IPS-NIHi7 (cell line): ENCODE results near the gene P2RX3.
"Not testable (repeated sequence)": the region's sequence is repeated elsewhere in the genome, so short reads cannot be mapped to it uniquely, and the experiment has no call there.

Source experiments
- DNase-seq: peaks from one replicate; pipeline ENCODE4 v3.0.0; 2012; ENCODE audit warnings: mixed read lengths; ENCODE audit errors: extremely low spot score

Gene P2RX3

DNA sequence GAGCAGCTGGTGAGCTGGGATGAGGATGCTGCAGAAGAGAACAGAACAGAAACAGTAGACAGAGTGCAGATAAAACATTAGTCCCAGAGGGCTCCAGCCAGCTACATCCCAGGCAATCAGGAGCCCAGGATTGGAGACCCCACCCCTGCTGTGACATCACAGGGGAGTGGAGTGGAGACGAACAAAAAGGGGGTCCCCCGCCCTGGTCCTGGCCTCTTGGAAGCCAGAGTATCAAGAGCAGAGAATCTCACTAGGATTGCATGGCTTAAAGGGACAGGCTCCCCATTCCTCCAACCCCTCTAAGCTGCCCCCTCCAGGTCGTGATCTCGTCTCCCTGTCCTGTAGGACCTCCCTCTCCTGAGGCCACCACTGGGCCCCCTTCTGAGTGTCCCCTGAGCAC lies at the start of gene P2RX3:
Gene P2RX3 (plus strand): TSS at position 211 of the 400 bp plus-strand sequence. CDS start 199 bp downstream, outside the sequence.
- DNase-seq: no peak

DNA sequence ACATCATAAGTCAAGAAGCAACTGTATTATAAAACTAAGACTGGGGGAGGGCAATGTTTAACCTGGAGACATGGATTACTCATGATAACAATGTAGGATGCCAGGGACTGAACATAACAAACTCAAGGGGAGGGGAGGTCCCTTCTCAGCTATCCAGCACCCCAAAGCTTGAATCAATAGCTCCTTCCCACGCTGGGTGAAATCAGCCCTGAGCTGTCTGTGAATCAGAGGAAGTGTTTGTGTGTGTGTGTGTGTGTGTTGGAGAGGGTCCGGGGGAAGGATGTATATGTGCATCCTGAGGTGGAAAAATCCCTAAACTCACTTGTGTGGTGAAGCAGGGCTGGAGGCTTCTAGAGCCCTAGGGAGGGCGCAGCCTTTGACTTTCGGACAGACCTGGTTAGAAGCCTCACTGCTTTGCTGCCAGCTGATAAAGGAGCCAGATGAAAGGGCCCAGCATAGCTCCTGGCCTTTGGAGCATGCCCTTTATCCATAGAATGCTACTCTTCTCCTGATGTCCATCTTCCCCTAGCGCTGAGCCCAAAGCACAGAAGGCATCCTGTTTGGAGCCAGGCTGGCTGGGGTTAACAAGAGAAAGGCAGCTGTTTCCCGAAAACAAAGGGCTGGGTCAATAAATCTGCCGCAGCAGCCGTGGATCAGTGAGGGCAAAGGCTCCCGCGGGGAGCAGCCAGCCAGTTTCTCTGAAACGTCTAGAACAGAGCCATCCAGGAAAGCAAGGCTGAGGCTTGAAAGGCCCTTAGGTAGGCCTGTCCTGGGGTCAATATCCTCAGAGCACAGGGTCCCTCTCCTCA lies 49.2 kb upstream of the P2RX3 start:
- peak; percentile 27 for DNase-seq

DNA sequence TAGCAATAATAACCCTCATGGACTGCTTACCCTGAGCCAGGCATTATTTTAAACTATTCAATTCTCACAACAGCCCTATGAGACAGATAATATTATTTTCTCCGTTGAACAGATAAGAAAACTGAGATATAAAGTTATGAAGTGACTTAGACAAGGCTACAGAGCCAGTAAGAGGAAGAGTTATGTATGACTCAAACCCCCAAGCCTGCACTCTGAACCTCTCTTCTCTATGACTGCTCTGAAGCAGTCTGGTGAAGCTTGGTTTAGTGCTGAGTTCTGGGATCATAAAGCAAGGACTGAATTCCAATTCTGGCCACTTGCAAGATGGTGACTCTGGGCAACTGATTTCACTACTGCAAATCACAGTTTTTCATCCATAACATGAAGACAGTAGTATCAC lies 47.9 kb upstream of the P2RX3 start:
- DNase-seq: no peak

DNA sequence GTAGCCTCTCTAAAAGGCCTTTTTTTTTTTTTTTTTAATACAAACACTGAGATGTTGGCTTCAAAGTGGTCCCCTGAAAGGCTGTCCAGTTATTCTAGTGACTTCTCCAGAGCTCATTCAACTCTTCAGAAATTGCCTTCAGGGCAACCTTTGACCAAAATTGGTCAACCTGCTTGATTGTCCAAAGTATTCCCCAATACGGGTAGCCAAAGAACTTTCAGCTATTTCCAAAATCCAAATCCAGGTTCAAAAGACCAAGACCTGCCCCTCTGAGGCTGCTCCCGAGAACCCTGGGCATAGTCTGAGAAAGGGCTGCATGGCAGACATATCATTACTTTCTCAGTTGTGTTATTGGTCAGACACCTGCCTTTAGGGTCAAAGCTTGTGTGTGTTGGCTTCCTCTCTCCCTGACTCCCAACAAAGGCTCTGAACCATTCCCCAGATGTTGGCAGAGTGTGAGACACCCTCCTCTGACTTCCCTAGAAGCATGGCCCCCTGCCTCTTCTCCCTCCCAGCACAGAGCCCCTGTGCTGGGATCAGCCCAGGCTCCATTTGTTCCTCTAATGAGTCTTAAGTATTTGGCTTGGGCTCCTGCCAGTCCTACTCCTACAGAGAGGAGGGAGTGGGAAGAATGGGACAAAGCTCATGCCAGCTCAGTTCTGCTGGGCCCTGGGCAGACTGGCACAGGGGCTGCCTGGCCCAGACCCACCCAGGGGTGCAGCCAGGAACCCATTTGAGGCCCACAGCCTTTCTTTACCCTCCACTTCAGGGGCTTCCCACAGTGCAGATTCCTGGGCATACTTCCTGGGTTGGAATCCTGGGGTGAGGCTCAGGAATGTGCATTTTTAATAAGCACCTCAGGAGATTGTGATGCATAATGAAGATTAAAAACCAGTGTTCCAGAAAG lies 43.7 kb upstream of the P2RX3 start:
- no peak for DNase-seq

DNA sequence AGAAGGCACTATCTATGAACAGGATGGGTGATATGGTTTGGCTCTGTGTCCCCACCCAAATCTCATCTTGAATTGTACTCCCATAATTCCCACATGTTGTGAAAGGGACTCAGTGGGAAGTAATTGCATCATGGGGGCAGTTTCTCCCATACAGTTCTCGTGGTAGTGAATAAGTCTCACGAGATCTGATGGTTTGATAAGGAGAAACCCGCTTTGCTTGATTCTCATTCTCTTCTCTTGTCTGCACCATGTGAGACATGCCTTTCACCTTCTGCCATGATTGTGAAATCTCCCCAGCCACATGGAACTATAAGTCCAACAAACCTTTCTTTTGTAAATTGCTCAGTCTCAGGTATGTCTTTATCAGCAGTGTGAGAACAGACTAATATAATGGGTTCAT lies 41.9 kb upstream of the P2RX3 start:
- DNase-seq: not testable (repeated sequence)

DNA sequence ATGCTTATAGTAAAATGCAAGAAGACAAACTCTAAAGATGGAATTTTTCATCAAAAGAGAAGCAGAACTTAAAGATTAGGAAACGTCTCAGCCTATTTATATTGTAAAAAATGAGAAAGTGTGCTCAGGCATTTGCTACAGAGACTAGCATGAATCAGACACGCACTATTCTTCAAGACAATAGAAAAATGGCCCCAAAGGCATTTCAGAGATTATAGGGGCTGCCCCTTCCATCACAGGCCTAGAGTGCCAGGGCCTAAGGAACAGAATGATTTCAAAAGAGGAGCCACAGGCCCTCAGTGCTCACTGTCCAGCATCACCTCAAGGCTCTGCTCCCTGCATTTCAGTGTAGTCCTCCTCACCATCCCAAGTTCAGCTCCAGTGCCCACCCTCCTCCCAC lies 40.9 kb upstream of the P2RX3 start:
- no peak for DNase-seq

DNA sequence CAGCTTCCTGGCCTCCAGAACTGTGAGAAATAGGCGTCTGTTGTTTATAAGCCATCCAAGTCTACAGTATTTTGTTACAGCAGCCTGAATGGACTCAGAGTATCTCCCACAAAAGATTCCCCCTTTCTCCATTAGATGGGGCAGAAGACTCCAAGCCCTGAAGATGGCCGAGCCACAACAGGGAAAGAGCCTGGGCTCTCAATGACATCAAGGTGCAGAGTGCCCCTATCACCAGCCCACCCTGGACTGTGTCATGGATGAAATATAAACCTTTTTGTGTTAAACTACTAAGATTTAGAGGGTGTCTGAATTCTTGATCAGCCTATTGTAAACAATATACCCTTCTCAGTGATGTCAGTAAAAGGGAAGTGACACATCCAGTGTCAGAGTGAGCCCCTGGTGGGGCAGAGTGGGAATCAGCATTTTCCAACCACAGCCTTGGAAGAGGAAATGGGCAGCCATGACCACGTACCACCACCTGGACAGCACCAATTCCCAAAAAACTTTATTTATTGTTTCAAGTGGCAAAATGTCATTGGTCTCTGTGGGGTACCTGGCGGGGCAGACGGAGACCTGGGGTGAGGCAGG lies 38.9 kb upstream of the P2RX3 start:
- no peak for DNase-seq

DNA sequence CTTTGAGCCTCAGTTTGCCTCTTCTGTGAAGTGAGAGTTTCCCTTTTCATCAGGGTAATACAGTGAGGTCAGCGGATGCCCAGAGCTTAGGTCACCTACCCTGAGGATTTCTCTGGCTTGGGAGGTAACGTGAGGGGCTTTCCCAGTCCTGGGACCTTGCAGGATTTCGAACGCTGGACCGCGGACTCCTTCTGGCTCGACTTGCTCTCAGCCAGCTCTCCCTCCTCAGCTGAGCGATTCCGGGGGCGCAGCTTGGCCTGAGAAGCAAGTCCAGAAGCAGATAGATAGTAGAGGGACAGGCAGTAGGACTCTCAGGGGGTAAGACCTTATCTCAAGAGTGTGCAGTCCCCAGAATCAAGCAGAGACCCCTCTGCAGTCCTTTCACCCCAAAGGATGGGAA lies 37.4 kb upstream of the P2RX3 start:
- no peak for DNase-seq

DNA sequence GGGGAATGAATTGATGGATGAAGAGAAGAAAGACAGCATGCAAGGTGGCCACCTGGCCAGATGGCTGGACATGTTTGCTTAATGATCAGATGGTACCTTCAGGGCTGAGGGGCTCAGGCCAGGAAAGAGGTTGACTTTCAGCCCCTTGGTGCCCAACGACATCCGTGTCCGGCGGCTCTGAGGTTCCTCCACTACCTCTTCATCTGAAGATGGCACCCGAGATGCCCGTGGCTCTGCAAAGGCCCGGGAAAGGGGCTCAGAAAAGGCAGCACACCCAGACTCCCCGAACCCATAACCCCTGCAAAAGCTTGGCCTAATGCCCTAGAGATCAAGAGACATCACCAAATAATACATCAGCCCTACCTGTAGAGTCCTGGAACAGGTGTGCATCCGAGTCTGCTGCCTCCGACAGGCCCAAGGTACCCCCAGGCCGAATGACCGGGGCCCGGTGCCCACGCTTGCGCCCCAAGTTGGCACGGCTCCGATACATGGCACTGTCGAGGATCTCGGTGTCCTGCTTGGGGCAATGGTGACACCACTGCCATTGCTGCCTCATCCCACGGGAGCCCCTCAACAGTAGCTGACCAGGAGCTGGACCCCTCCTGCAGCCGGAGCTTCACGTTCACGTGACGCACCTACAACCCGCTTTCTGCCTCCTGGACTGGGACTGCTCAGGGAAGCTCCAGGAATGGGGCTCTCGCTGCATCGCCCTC lies 36.3 kb upstream of the P2RX3 start:
- DNase-seq: no peak

DNA sequence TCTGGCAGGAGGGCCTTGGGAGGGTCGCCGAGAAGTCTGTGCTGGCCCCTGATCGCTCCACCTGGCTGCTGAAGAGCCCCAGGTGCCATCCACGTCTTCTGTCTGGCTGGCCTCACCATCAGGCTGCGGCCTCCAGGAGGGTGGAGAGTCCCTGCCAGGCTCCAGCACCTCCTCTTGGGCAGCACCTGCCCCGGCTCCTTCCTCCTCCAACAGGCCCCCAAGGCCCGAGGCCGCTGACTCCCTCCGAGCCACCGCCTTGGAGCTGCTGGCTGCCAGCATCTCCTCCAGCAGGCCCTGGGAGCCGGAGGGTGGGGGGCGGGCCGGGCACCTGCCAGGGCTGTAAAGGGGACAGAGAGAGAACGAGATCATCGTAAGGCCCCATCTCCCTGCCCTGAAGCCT lies 35.7 kb upstream of the P2RX3 start:
- no peak for DNase-seq

DNA sequence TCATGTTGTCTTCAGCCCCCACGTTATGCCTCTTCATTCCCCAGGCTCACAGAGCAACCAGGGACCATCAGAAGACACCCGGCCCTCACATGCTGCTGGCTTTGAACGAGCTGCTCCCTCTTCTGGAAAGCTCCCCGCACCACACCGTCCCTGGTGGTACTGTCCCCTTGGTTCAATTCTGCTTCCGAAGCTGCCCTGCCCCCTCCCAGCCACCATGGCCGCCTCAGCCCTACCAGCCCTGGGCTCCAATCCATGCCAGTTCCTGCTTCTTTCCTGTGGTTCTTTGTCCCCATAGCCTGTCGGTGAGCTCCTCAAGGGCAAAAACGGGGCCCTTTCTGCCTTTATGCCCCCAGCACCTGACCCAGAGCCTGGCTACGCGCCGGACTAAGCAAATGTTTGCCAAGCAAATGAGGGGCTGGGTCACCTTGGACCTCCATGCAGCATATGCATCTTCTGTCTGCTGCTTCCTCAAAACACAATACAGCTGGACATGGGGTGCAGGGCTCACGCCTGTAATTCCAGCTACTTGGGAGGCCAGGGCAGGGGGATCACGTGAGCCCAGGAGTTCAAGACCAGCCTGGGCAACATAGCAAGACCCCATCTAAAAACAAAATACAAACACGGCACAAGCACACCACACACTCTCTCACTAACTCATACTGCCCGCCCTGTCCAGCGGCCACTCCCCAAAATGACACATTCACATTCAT lies 34.7 kb upstream of the P2RX3 start:
- DNase-seq: peak; percentile 55

DNA sequence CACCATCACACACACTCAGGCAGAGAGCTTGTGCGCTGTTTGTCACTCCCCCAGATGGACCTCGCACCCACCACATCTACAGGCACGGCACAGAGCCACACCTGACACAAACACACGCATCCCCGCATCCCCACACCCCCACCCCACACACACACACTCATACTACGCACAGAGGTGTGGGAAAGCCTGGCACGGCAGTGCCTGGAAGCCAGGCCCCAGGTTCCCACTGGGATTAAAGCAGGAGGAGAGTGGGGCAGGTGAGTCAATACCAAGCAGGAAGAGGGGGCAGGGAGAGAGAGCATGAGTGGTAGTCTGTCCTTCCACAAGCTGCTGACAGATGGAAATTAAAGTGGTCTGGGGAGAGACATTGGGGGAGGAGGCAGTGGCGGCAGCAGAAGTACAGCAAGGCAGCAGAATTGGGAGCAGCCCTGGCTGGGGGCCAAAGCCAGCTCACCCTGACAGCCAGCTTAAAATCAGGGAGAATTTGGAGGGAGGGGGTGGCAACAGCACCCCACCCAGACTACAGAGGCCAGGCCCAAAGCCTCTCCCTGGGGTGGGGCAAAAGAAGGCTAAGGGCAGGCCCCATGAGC lies 34.1 kb upstream of the P2RX3 start:
- no peak for DNase-seq

DNA sequence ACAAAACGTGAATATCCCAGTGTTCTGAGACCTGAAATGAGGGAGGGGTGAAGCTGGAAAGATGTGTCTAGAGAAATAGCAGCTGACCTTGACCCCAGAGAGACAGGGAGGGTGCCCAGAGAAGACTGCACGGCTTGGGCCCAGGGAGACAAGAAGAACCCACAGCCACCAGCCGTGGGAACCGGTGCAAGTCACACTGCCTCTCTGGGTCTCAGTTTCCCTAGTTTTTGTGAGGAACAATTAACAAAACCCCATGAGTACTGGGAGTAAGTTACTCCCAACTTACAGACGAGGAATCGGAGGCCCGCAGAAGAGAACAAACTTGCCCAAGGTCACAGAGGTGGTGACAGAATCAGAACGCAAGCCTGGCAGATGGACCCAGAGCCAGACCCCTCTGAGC lies 32.6 kb upstream of the P2RX3 start:
- no peak for DNase-seq

DNA sequence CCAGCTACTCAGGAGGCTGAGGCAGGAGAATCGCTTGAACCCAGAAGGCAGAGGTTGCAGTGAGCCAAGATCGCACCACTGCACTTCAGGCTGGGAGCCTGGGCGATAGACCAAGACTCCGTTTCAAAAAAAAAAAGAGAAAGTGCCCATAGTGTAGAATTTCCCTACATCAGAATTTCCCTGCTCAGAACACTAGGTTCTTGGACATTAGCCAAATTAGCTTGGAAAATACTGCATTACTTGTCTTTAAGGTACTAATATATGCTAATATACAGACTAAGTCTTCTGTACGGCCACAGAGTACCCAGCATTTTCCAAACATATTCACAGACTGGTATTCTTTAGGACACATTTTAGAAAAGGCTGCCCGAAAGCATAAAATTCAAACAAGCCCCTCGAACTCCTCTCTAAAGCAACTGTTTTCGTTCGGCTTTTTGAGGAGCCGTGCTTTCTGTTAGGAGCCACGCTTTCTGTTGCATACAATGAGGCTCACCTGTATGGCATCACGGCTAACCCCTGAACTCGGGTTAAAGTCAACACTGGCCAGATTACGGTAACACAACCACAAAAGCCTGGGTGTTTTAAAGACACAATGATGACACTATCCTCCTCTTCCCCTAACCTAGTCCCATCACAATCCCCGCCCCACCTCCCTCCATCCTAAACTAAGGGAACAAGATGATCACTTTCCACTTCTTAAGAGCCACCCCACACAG lies 31.8 kb upstream of the P2RX3 start:
- no peak for DNase-seq

DNA sequence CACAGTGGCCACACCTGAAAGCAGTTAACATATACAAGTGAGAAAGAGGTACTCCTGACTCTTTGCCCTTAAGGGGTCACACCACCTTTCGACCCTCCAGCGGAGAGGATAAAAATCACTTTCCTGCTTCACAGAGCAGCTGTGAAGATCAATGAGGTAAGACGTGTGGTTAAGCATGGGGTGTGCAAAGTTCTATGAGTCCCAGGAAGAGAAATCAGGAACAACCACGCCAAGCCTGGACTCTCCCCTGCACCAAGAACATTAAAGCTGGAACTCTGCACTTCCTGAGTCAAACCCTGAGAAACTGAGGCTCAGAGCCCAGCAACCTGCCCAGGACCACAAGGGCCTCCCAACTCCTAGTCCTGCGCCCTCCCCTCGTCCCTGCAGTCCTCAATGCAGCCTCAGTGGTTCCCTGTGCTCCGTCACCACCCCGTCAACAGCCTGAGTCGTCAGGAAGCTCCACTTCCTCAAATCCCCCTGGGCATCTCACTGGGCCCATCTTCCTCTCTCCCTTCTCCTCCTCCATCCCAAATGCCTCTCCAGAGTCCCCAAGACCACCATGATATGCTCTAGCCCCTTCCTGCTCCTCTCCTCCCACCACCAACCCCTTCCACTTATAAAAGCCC lies 31.1 kb upstream of the P2RX3 start:
- no peak for DNase-seq

DNA sequence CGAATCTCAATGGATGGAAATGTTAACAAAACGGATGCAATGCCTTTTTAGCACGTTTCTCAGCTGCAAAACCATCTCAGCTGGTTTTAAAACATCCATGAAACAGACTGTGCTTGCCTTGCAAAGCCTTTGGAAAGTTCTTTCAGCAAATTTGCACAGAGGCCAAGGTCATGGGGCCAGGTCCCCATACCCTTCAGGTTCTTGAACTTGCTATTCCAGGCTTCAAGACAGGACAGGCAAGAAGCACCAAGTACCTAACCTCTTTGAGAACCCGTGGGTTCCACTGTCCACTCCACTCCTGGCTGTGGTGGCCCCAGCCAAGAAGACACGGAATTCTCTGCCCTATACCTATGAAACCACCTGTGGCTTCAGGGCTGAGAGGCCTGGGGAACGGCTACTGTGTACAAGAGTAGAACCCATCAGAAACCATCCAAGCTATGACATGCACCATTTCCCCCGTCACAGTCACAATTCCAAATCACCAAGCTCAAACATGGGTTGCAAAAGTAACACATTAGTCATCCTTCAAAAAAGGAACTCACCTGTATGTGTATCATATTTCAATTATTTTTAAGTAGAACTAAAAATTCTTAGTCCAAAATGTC lies 30.4 kb upstream of the P2RX3 start:
- no peak for DNase-seq

DNA sequence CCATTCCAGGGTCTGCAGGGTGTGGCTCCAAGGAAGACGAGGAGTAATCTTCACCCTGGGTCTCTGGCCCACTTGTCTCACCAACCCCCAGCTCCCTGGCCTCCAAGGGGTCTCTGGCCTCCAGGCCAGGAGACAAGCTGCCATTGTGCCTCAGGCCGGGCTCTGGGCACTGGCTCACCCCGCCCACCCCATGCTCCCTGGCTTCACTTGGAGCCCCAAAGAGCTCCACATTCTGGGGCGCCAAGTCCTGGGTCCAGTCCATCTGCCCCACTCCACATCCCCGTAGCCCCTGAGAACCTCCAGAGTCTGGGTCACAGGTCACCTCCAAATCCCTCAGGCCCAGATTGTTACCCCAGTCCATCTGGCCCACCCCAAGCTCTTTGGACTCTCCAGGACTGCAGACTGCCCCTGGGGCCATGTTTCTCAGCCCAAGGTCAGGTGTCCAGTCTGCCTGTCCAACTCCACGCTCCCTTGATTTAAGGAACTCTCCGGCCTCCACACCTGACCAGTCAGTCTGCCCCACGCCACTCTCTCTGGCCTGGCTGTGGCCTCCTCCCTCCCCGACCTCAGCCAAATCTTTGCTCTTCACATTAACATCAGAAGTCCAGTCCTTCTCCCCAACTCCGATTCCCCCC lies 29.6 kb upstream of the P2RX3 start:
- no peak for DNase-seq

DNA sequence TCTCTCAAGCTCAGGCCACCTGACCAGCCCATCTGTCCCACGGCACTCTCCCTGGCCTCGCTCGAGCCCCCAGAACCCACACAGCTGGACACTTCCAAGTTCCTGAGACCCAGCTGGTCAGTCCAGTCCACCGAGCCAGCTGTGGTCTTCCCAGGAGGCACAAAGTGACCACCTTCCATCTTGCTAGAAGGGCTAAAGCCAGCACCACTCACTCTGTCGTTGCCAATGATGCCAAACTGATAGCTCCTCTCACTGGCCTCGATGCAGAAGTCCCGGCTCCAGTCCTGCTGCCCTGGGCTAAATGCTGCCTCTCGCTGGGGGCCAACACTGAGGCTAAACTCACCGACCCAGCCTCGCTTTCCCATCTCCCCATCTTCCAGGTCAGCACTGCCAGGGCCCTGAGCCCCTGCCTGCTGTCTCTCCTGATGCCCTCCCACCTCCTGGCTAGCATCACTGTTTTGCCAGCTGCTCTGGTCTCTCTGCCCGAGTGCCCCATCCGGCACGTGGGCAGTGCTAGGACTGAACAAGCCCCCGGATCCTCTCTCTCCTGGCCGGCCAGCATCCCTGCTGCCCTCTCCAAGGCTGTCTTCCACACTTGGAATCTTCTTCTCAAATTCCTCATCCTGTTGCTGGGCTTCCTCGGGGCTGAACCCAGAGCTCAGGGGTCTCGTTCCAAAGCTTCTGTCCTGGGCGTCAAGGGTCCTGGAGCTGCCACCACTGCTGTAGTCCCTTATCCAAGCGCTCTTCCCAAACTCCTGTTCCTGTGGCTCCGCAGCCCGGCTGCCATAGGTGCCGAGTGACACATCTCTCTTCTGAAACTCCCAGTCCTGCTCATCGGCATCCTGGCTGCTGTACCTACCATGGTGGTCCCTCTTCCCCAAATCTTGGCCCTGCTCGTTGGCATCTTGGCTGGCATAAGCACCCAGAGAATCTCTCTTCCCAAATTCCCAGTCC lies 28.8 kb upstream of the P2RX3 start:
- DNase-seq: no peak
